K562 (cell line): ENCODE data around the gene HOXB7. TPM values are rescaled to one million over a fixed set of nuclear protein-coding genes. Genes with fewer than 3 reads are reported as not detected.
A peak's percentile ranks its signal among the peaks of the same experiment; 100 is the strongest.

Experiments
- ATAC-seq: fragments of 200-7000 bp; cut with Tn5 transposase; 3 replicates; pipeline ENCODE4 v1.9.1; 2020; ENCODE audit warnings: moderate library complexity
- BruUV-seq: library from RNA; stranded (reverse); fragments of 400-500 nt; replicated peaks from 2 replicates; lab custom pipeline; 2021; lab: Mats Ljungman, UMichigan
- CTCF ChIA-PET: fragments of 300-600 bp; formaldehyde crosslinking; extraction: SDS; loops from one replicate; lab custom pipeline; 2021; ENCODE audit warnings: low intra/inter-chr PET ratio; lab: Yijun Ruan, JAX
- POLR2A ChIA-PET: fragments of 300-600, 350-650 bp; sonication (Branson Sonifier 250); formaldehyde crosslinking; extraction: SDS; loops from one replicate; lab custom pipeline; 2021; ENCODE audit warnings: antibody characterized with exemption, inconsistent platforms; lab: Yijun Ruan, JAX
- DNase-seq, 4 experiments: peaks; one replicate each; pipeline versions ENCODE4 v3.0.0 to v3.0.0-alpha.2; 2011 to 2018; ENCODE audit warnings: low spot score in 3 of 4, mixed read lengths in 3 of 4; ENCODE audit errors: extremely low read depth in 1 of 4
- FAIRE-seq: peaks from 2 replicates; lab custom pipeline; 2011; peaks lifted over from hg19 to GRCh38; lab: Jason Lieb, UNC
- H2AFZ ChIP-seq: 2 replicates; pipeline ENCODE4 v1.6.0; 2011; ENCODE audit warnings: low read depth, low read length, control low read depth, inconsistent platforms
- H3K27ac ChIP-seq: fragments of 200-600 bp; 3 replicates; pipeline ENCODE4 v1.8.0; 2011; ENCODE audit warnings: low read depth, mild to moderate bottlenecking, control low read depth, inconsistent platforms, low read length, moderate library complexity, mixed read lengths; ENCODE audit errors: extremely low read depth
- H3K27me3 ChIP-seq, 2 experiments: fragments of 300-600 bp in 1 of 2; 2 replicates in 1 of 2; 3 replicates in 1 of 2; pipeline versions ENCODE4 v1.6.0 to v1.8.0; 2011; ENCODE audit warnings: inconsistent platforms in 2 of 2, low read length in 2 of 2, mild to moderate bottlenecking in 1 of 2, mixed read lengths in 1 of 2, moderate library complexity in 1 of 2; ENCODE audit not compliant: control insufficient read depth in 2 of 2, insufficient read depth in 2 of 2
- H3K36me3 ChIP-seq: fragments of 300-600 bp; 3 replicates; pipeline ENCODE4 v1.8.0; 2011; ENCODE audit warnings: mild to moderate bottlenecking, low read length, inconsistent platforms; ENCODE audit not compliant: control insufficient read depth, insufficient read depth
- H3K4me1 ChIP-seq, 2 experiments: fragments of 200-600 bp in 1 of 2; replicated peaks in 1 of 2; 2 replicates in 1 of 2; 3 replicates in 1 of 2; pipeline versions ENCODE4 v1.5.1 to v1.8.0; 2011; ENCODE audit warnings: inconsistent platforms in 2 of 2, low read length in 2 of 2, mild to moderate bottlenecking in 1 of 2, mixed read lengths in 1 of 2, moderate library complexity in 1 of 2; ENCODE audit not compliant: control insufficient read depth in 2 of 2, insufficient read depth in 2 of 2
- H3K4me2 ChIP-seq: 2 replicates; pipeline ENCODE4 v1.6.1; 2011; ENCODE audit warnings: low read length, control low read depth, inconsistent platforms, mixed read lengths; ENCODE audit not compliant: insufficient read depth
- H3K4me3 ChIP-seq: fragments of 200-600 bp; sonication (generic), shearing (Covaris generic); 2 replicates; pipeline ENCODE4 v1.5.1; 2016; ENCODE audit warnings: control low read depth, inconsistent platforms
- H3K79me2 ChIP-seq: fragments of 200-600 bp; 3 replicates; pipeline ENCODE4 v1.8.0; 2011; ENCODE audit warnings: low read length, inconsistent platforms; ENCODE audit not compliant: control insufficient read depth, insufficient read depth
- H3K9ac ChIP-seq, 2 experiments: 2 replicates each; pipeline versions ENCODE4 v1.6.0 to v1.6.1; 2011; ENCODE audit warnings: low read depth in 2 of 2, low read length in 2 of 2, control low read depth in 1 of 2, inconsistent platforms in 1 of 2, mild to moderate bottlenecking in 1 of 2, mixed read lengths in 1 of 2; ENCODE audit not compliant: insufficient read depth in 1 of 2
- H3K9me1 ChIP-seq: one replicate; pipeline ENCODE4 v1.6.0; 2011; ENCODE audit warnings: inconsistent platforms, mild to moderate bottlenecking, low read length, moderate library complexity; ENCODE audit not compliant: control insufficient read depth, insufficient read depth
- H3K9me3 ChIP-seq: replicated peaks from 2 replicates; pipeline ENCODE4 v1.5.1; 2011; ENCODE audit warnings: low read depth, low read length, inconsistent platforms; ENCODE audit not compliant: control insufficient read depth, insufficient read depth
- H4K20me1 ChIP-seq: replicated peaks from 2 replicates; pipeline ENCODE4 v1.6.1; 2011; ENCODE audit warnings: low read length, inconsistent platforms, mixed read lengths; ENCODE audit not compliant: control insufficient read depth, insufficient read depth
- BCL6 ChIP-seq: fragments of 250-450 bp; sonication (Bioruptor Pico); IDR thresholded peaks from 2 replicates; pipeline ENCODE4 v1.4.0; 2020
- CBFB ChIP-seq: sonication (generic); formaldehyde crosslinking; IDR thresholded peaks from 2 replicates; pipeline ENCODE4 v1.4.0; 2020; ENCODE audit warnings: mild to moderate bottlenecking, missing genetic modification reagents
- CHCHD3 ChIP-seq: fragments of 250-450 bp; sonication (Bioruptor Pico); IDR thresholded peaks from 2 replicates; pipeline ENCODE4 v2.1.2; 2022; ENCODE audit warnings: mild to moderate bottlenecking
- DDX20 ChIP-seq: fragments of 450-650 bp; IDR thresholded peaks from 2 replicates; pipeline ENCODE4 v1.6.1; 2016; ENCODE audit warnings: missing genetic modification characterization, low read depth, mild to moderate bottlenecking, missing compliant biosample characterization, moderate library complexity
- DMBX1 ChIP-seq: fragments of 250-450 bp; sonication (Bioruptor Pico); IDR thresholded peaks from 2 replicates; pipeline ENCODE4 v1.8.0; 2022; ENCODE audit warnings: inconsistent platforms, mild to moderate bottlenecking, moderate library complexity, borderline replicate concordance
- FOXA3 ChIP-seq, 2 experiments: fragments of 450-650 bp in 1 of 2; sonication (generic) in 1 of 2; formaldehyde crosslinking; IDR thresholded peaks in 1 of 2; conservative IDR thresholded peaks in 1 of 2; 2 replicates each; pipeline versions ENCODE4 v1.4.0 to v1.8.0; 2020 to 2022; ENCODE audit warnings: mild to moderate bottlenecking in 2 of 2, missing genetic modification reagents in 1 of 2
- GABPB1 ChIP-seq: sonication (generic); formaldehyde crosslinking; IDR thresholded peaks from 2 replicates; pipeline ENCODE4 v1.8.0; 2022; ENCODE audit warnings: mild to moderate bottlenecking, missing genetic modification reagents
- HNRNPH1 ChIP-seq: fragments of 200-400 bp; formaldehyde crosslinking; optimal IDR thresholded peaks from 2 replicates; pipeline ENCODE3; 2017; ENCODE audit warnings: low read depth, mild to moderate bottlenecking, low read length, moderate library complexity
- HSF4 ChIP-seq: fragments of 250-450 bp; sonication (Bioruptor Pico); IDR thresholded peaks from 2 replicates; pipeline ENCODE4 v2.1.2; 2022; ENCODE audit warnings: mild to moderate bottlenecking, moderate library complexity, borderline replicate concordance
- ILF3 ChIP-seq: fragments of 450-650 bp; IDR thresholded peaks from 2 replicates; pipeline ENCODE4 v1.6.1; 2018; ENCODE audit warnings: antibody characterized with exemption, mild to moderate bottlenecking, moderate library complexity, borderline replicate concordance
- JUND ChIP-seq, 2 experiments: IDR thresholded peaks; 2 replicates in 1 of 2; 3 replicates in 1 of 2; pipeline ENCODE4 v1.6.1; 2011; ENCODE audit warnings: borderline replicate concordance in 2 of 2, low read depth in 2 of 2, low read length in 2 of 2, improper control_type of control experiment in 1 of 2, missing biosample characterization in 1 of 2, missing genetic modification characterization in 1 of 2, missing genetic modification reagents in 1 of 2
- NR3C1 ChIP-seq: sonication (generic); formaldehyde crosslinking; IDR thresholded peaks from 2 replicates; pipeline ENCODE4 v1.8.1; 2022; ENCODE audit warnings: missing genetic modification reagents
- PYGO2 ChIP-seq: fragments of 450-650 bp; IDR thresholded peaks from 2 replicates; pipeline ENCODE4 v1.6.1; 2016; ENCODE audit warnings: mild to moderate bottlenecking, missing genetic modification characterization, moderate library complexity, missing compliant biosample characterization
- RCOR1 ChIP-seq, 2 experiments: IDR thresholded peaks; 2 replicates each; pipeline ENCODE4 v1.6.1; 2012; ENCODE audit warnings: low read depth in 2 of 2, low read length in 2 of 2, borderline replicate concordance in 1 of 2, improper control_type of control experiment in 1 of 2
- SMAD2 ChIP-seq: fragments of 150-350 bp; IDR thresholded peaks from 2 replicates; pipeline ENCODE4 v1.6.1; 2014; ENCODE audit warnings: low read depth, mild to moderate bottlenecking, low read length
- TCFL5 ChIP-seq: fragments of 250-450 bp; sonication (Bioruptor Pico); conservative IDR thresholded peaks from 2 replicates; pipeline ENCODE4 v1.6.1; 2021; ENCODE audit warnings: mild to moderate bottlenecking, moderate library complexity, matching md5 sums
- U2AF2 ChIP-seq: fragments of 200-400 bp; formaldehyde crosslinking; optimal IDR thresholded peaks from 2 replicates; pipeline ENCODE3; 2017; ENCODE audit warnings: low read depth, mild to moderate bottlenecking, low read length
- XRCC4 ChIP-seq: IDR thresholded peaks from one replicate; pipeline ENCODE4 v1.6.1; 2011; ENCODE audit not compliant: insufficient read depth, insufficient read length; ENCODE audit errors: extremely low read depth
- ZNF140 ChIP-seq: fragments of 250-450 bp; sonication (Bioruptor Pico); IDR thresholded peaks from 2 replicates; pipeline ENCODE4 v1.8.0; 2021; ENCODE audit warnings: moderate library complexity, mild to moderate bottlenecking, inconsistent platforms
- ZNF217 ChIP-seq: sonication (generic); formaldehyde crosslinking; IDR thresholded peaks from 2 replicates; pipeline ENCODE4 v1.8.0; 2022; ENCODE audit warnings: mild to moderate bottlenecking, missing genetic modification reagents
- ZNF507 ChIP-seq: conservative IDR thresholded peaks from 2 replicates; pipeline ENCODE4 v1.6.1; 2017; ENCODE audit warnings: missing genetic modification characterization, missing compliant biosample characterization
- ZNF740 ChIP-seq, 3 experiments: fragments of 200-800 bp in 1 of 3; sonication (Bioruptor generic) in 1 of 3; sonication (generic) in 1 of 3; formaldehyde crosslinking in 1 of 3; IDR thresholded peaks; 2 replicates each; pipeline versions ENCODE4 v1.6.1 to v1.8.0; 2016 to 2022; ENCODE audit warnings: mild to moderate bottlenecking in 2 of 3, missing compliant biosample characterization in 2 of 3, missing genetic modification characterization in 2 of 3, missing genetic modification reagents in 1 of 3
- WGBS: fragments of 100-300 bp; shearing (Covaris generic); methylation state at CpG from one replicate; pipeline ENCODE4 v1.1.6; 2016; ENCODE audit warnings: low coverage, mixed read lengths; ENCODE audit not compliant: insufficient coverage; ENCODE audit errors: missing lambda C conversion rate; 5-methylcytosine and 5-hydroxymethylcytosine counted together
- in situ Hi-C: fragments of 300-500 bp; cut with MboI; formaldehyde crosslinking; loops from 4 replicates; pipeline ENCODE4 v1.15.0; 2018; ENCODE audit warnings: inconsistent platforms, mixed read lengths
- intact Hi-C: fragments of 100-400 bp; cut with micrococcal nuclease; formaldehyde crosslinking; loops from 2 replicates; pipeline ENCODE4 v1.14.2; 2022
- polyA plus RNA-seq, 8 experiments: library from polyadenylated mRNA; depleted of rRNA in 4 of 8; stranded (reverse) in 5 of 8; unstranded in 3 of 8; fragments of >200 nt; fragmentation: Nextera tagmentation in 2 of 8; fragmentation: Illumina TruSeq in 1 of 8; extraction: Ambion mirVana in 2 of 8; extraction: Trizol in 1 of 8; gene quantifications; 2 replicates each; pipeline versions ENCODE4 v1.2.1 to v1.2.3, GENCODE V29; 2011 to 2014; ENCODE audit warnings: inconsistent platforms in 1 of 8, missing spikeins in 1 of 8
- total RNA-seq, 7 experiments: library from RNA; depleted of rRNA in 6 of 7; stranded (reverse); fragments of >200 nt in 6 of 7; fragmentation: Illumina TruSeq in 2 of 7; extraction: Trizol in 2 of 7; gene quantifications; 2 replicates each; pipeline versions ENCODE4 v1.2.1 to v1.2.3, GENCODE V29; 2011 to 2021; ENCODE audit warnings: low replicate concordance in 1 of 7

The HOXB7 gene
- total and polyA plus RNA-seq, 9 of the 15 experiments (the other 6 are each of a cell fraction or from before 2014, with no cell fraction given) = 5.5 to 16.7 (median 8.3) TPM

- H3K9ac ChIP-seq = peak overlapping the region; percentile 65 to 84
- H3K9me3 ChIP-seq = no peaks in the 10 kb centered on the region
- 31% methylated on average over 25 of the region's 25 CpGs for WGBS
- no TSS peak for BruUV-seq
- 0 out of 2 replicates have a peak overlapping the region, but pooled peaks have one; percentile 67 for H2AFZ ChIP-seq
- H3K36me3 ChIP-seq = peaks cover 41% of the 10 kb centered on the region
- H3K79me2 ChIP-seq = peaks cover 66% of the 10 kb centered on the region
- peak overlapping the region; percentile 39 for H3K4me3 ChIP-seq
- DNase-seq = peak; percentile 86 to 92 (median 88)
- peaks cover 37% of the 10 kb centered on the region for H4K20me1 ChIP-seq
- no peaks in the 10 kb centered on the region for H3K27me3 ChIP-seq
- no peaks in the 10 kb centered on the region for H3K9me1 ChIP-seq
- POLR2A ChIA-PET = interaction anchor here (0.5 to 1.9 kb wide), 10 partner anchors 8 to 423 kb away, joined by 3 to 8 read pairs (median 3); partner anchors contain the start of gene HOXB9
- H3K4me2 ChIP-seq = peak overlapping the region; percentile 76
- peaks cover 44 to 47% of the 10 kb centered on the region in 2 experiments; a peak in 4 of 5 replicates for H3K4me1 ChIP-seq
- in situ Hi-C loops = no loop called here
- intact Hi-C loops = no loop called here
- ATAC-seq = peak; percentile 67
- CTCF ChIA-PET = interaction anchor here (0.6 to 2.2 kb wide), 18 partner anchors 16 to 591 kb away, joined by 3 to 10 read pairs (median 4); partner anchors contain the start of gene HOXB5
- no peak overlapping the region; the same call in 2 of the 3 replicates for H3K27ac ChIP-seq
- FAIRE-seq = peak; percentile 88
- TF ChIP-seq BCL6 (CRISPR knock-in tag) (no peak), ZNF507 (no peak), CHCHD3 (CRISPR knock-in tag) (no peak), HSF4 (CRISPR knock-in tag) (no peak), NR3C1 (CRISPR knock-in tag) (no peak), U2AF2 (no peak), PYGO2 (no peak), RCOR1 (IDR thresholded peaks at IDR 0.05; ENCODE audit: borderline replicate concordance in 1 of 2, low read depth in 2 of 2, low read length in 2 of 2) (peak in 1 of 2 experiments; percentile 27; a peak in 1 of 4 replicates), CBFB (CRISPR knock-in tag) (no peak), XRCC4 (no peak), SMAD2 (no peak), HNRNPH1 (no peak), DDX20 (tag) (no peak), GABPB1 (no peak), JUND (IDR thresholded peaks at IDR 0.05; ENCODE audit: borderline replicate concordance, low read depth, low read length) (no peak), JUND (tag; IDR thresholded peaks at IDR 0.05; ENCODE audit: borderline replicate concordance, low read depth, low read length) (no peak; the same call in 2 of the 3 replicates), TCFL5 (CRISPR knock-in tag) (no peak), FOXA3 (CRISPR knock-in tag; conservative IDR thresholded peaks at IDR 0.05 in 1 of 2, IDR thresholded peaks at IDR 0.05 in 1 of 2) (no peak), ZNF217 (CRISPR knock-in tag) (no peak), ZNF740 (CRISPR knock-in tag; IDR thresholded peaks at IDR 0.05) (no peak), ZNF740 (tag; IDR thresholded peaks at IDR 0.05) (no peak), DMBX1 (CRISPR knock-in tag) (no peak), ZNF140 (CRISPR knock-in tag) (no peak), ILF3 (no peak)
Observed at GRCh38 chr17:48618256-48618896, 7.6 kb upstream of the HOXB7 start.
